ENCODE measurements around the gene KPNA6.

- TF ChIP-seq CTCF (IDR thresholded peaks at IDR 0.05) (no peak), REST (IDR thresholded peaks at IDR 0.05; ENCODE audit: insufficient read depth in 1 of 2, low read depth in 2 of 2, low read length in 1 of 2) (peak in 1 of 2 experiments; percentile 44; a peak in 2 of 4 replicates)
These were observed 35.1 kb upstream of the KPNA6 start, which contains the start of gene TMEM39B for GRCh38 chr1:32072622-32073298.

Data from Panc1 (cell line).